Measurements from ENCODE around the gene DPP8.

- TF ChIP-seq ZNF416 (tag by site-specific recombination; IDR thresholded peaks at IDR 0.05) = no peak
- TF ChIP-seq, protein P1, sequence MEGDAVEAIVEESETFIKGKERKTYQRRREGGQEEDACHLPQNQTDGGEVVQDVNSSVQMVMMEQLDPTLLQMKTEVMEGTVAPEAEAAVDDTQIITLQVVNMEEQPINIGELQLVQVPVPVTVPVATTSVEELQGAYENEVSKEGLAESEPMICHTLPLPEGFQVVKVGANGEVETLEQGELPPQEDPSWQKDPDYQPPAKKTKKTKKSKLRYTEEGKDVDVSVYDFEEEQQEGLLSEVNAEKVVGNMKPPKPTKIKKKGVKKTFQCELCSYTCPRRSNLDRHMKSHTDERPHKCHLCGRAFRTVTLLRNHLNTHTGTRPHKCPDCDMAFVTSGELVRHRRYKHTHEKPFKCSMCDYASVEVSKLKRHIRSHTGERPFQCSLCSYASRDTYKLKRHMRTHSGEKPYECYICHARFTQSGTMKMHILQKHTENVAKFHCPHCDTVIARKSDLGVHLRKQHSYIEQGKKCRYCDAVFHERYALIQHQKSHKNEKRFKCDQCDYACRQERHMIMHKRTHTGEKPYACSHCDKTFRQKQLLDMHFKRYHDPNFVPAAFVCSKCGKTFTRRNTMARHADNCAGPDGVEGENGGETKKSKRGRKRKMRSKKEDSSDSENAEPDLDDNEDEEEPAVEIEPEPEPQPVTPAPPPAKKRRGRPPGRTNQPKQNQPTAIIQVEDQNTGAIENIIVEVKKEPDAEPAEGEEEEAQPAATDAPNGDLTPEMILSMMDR (tag by site-specific recombination; IDR thresholded peaks at IDR 0.05) = no peak
- no peak for TF ChIP-seq REPIN1 (tag by site-specific recombination; IDR thresholded peaks at IDR 0.05; ENCODE audit: low read depth)
- no peak for TF ChIP-seq ZNF10 (tag by site-specific recombination; IDR thresholded peaks at IDR 0.05)
- no peak for TF ChIP-seq YY1 (tag by site-specific recombination; IDR thresholded peaks at IDR 0.05)
- no peak for TF ChIP-seq ZNF175 (tag by site-specific recombination; IDR thresholded peaks at IDR 0.05)
- no peak for TF ChIP-seq ZNF121 (tag by site-specific recombination; IDR thresholded peaks at IDR 0.05)
- no peak for TF ChIP-seq ZNF660 (tag by site-specific recombination; IDR thresholded peaks at IDR 0.05)
- no peak for TF ChIP-seq ZNF350 (tag by site-specific recombination; IDR thresholded peaks at IDR 0.05)
These were observed 40.8 kb upstream of the DPP8 start for GRCh38 chr15:65558336-65558735.
